ENCODE results near the gene GGT6.
"Not testable (repeated sequence)": the region's sequence is repeated elsewhere in the genome, so short reads cannot be mapped to it uniquely, and the experiment has no call there.

The GGT6 gene

DNA sequence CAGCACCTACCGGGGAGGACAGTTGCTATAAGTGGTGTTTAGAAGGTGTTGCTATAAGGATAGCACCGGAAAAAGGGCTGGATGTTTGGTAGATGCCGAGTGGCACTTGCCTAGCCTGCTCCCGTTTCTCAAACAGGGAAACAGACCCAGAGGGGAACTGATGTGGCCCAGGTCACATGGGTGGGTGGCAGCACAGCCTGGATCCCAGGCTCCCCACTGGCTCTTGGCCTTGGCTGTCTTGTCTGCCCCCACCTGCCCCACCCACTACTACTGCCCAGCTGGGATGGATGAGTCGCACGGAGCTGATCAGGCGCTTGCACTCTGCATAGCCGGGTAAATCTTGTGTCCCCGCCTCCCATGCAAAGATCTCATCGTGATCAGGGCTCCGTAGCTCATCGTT lies 31.2 kb upstream of the GGT6 start:
- no peak for DNase-seq

DNA sequence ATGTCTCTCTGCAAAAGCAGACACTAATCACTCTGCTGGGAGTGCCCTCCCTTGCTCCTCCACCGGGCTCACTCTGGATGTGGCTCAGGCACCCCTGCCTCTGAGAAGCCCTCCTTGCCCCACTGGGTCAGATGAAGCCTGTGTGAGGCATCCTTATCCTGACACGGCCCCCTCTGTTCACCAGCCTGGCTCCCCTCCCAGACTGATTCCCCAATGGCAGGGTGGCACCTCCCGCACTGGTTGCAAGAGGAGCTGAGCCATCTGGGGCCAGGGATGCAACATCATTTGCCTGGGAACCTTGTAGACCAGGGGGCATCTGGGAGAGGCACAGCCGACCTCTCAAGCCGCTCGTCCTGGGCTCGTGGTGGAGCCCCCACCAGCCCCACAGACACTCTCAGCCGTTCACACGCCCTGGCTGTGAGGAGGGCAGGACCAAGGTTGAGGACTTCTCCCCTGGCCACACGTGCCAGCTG lies 30.6 kb upstream of the GGT6 start:
- no peak for DNase-seq

DNA sequence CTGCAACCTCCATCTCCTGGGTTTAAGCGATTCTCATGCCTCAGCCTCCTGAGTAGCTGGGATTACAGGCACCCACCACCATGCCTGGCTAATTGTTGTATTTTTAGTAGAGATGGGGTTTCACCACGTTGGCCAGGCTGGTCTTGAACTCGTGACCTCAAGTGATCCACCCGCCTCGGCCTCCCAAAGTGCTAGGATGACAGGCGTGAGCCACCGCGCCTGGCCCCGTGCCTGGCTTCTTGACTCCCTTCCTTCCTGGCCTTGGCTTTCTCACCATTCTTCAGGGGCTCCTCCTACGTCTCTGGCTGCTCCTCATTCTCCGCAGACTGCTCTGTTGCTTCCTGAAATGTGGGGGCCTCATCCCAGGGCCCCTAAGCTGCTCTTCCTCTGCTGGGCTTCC lies 29.7 kb upstream of the GGT6 start:
- DNase-seq, result not testable (repeated sequence)

DNA sequence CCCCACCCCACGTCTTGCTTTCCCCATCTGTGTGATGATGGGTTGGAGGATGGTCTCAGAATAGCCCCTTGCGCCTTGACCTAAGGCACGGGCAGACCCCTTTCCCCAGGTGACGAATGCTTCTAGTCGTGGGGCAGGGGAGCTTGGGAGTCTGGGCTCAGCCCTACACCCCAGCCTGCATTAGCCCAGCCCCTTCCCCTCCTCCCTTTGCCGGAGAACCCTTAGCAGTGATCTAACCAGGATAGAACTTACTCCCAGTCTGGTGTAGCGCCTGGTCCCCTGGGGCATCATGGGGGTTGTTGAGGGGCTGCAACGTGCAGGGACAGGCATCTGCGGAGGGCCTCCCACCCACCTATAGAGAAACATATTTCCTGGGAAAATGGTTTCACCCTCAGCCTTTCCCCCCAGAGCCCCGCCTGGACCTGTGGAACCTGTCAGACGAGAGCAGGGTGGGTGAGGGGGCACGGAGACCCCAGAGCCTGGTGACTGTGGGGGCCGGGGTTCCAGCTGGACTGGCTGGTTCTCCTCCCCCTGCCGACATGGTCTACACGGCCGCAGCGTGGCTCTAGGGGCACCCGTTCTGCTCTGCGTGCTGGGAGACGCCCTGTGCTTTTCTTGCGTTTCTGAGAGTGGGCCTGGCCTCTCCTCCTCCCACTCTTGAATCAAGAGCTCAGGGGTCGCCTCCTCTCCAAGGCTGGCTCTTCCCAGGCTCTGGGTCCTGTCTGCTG lies 28.7 kb upstream of the GGT6 start:
- DNase-seq, result no peak

DNA sequence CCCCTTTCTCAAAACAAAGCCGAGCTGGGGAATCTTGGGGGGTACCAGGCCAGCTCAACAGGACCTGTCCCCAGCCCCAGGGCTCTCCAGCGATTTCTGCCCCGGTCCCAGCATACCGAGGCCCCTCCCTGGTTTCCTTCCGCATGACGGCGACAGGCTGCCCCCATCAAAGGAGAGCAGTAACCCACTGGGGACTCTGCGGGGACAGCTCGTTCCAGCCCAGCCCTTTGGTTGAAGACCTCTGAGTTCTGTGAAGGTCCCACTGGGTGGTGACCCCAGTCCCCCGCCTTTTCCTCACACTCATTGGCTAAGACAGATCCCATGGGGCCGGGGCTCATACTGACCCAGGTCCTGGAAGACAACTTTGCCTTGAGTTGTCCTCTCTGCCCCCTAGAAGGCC lies 28.0 kb upstream of the GGT6 start:
- DNase-seq, result no peak

DNA sequence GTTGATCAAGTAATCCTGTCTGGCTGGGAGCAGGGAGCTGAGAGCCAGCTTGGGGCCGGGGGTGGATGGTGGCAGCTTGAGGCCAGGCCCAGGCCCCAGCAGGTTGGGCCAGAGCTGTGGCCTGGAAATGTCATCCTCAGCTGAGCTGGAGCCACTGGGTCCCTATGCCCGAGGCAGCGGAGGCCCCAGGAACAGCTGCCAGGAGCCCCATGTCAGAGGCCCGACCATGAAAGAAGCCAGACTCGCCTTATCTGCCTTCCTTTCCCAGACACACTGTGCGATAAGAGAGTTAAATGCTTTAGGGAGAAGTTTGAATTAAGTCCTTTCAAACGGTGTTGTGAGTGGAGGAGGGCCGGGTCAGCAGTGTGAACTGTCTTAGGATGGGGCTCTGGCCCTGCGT lies 27.4 kb upstream of the GGT6 start:
- DNase-seq, result no peak

DNA sequence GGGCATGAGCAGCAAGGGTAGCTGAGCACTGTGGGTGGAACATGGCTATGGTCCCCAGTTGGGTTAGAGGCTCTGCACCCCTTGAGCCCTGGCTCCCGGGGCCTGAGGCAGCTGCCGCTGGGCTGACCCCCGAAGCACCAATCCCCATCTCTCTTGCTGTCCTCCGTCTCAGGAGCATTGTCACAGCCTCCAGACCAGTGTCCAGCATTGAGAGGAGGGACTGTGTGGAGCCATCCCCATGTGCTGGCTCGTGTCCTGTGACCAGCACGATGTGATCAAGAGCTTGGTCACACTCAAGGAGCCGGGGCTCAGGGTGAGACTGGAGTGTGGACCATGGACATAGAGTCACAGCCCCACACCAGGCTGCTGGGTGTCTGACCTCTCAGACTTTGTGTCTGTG lies 26.8 kb upstream of the GGT6 start:
- DNase-seq, result no peak

DNA sequence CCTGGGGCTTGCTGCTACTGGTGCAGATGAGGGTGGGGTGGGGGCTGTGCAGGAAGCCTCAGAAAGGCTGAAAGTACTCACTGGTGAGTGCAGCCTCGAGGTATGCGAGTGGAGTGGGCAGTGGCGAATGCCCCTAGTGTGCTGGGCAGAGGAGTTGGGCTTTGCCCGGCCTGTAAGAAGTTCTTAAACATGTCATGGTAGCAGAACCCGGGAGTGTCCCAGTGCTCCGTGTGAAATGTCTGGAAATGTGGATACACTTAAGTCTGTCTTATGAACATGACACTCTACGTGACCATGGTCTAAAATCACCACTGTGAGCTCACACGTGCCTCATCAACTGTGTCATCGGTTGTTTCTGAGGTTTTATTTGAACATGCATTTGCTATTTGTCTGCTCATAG lies 25.7 kb upstream of the GGT6 start:
- no peak for DNase-seq

DNA sequence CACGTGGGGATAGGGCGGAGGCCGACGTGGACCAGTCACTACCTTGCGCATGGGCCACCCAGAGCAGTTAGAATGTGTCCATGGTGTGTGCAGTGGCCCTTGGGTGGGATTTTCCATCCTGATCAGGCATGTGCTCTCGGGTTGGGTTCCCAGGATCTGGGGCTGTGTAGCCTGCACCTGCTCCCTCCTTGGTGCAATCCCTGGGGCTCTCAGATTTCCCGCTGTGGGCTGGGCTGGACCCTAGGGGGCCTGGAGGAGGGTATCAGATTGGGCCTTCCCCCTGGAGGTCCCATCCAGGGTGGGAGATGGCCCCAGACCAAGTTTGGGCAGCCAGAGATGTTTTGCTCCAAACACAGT lies 25.2 kb upstream of the GGT6 start:
- DNase-seq, result no peak

DNA sequence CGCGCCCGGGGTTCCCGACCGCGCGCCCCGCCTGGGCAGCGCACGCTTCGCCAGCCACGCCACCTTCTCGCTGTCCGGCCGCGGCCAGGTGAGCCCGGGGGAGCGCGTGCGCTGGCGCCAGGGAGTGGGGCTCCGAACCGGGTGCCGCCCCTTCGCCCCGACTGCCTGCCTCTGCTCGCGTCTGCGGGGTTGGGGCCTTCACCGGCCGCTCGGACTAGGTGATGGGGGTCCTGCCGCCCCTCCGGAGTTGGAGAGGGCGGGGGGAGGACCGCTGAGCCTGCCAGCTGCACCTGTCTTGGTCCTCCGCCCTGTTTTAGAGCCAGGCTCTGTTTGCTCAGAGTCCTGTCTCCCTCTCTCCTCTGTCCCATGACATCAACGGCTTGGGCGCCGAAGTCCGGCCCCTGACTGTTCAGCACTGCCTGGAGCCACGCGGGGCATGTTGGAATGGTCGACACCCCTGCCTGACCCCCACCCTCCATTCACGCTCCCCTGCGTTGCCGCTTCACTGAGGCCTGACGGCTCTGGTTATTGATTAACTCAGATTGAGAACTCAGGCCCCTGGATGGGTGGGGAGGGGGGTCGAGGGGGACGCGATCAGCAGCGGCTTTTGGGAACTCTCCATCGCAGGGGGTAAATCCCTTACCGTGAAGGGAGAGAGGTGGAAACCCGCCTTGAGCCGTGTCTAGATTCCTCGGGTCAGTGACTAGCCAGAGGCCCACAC lies 24.7 kb upstream of the GGT6 start:
- no peak for DNase-seq

DNA sequence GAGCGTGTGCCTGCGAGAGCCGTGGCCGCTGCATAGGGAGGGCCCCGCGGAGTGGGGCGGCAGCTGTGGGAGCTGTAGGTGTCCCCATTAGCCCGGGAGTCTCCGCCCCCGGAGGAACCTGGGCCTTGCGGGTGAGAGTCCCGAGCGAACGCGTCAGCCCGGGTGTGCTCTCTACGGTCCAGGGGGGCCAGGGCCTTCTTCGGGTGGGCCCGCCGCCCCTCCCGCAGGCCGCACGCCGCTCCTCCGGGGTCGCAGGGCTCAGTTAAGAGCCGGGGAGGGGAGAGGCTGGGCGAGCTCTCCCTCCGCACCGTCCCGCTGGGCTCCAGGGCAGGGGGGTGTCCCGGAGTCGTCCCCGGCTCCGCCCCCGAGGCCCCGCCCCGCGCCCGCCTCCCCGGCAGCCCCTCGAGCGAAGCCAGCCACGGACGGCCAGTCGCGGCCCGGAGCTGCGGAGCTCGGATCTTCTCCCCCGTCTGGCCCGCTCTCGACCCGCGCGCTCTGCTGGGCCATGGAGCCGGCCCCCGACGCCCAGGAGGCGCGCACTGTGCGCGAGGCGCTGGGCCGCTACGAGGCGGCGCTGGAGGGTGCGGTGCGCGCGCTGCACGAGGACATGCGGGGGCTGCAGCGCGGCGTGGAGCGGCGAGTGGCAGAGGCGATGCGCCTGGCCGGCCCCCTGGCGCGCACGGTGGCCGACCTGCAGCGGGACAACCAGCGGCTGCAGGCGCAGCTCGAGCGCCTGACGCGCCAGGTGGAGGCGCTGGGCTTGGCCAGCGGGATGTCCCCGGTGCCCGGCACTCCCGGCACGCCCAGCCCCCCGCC lies 23.9 kb upstream of the GGT6 start, which contains the start of gene SMTNL2:
Gene SMTNL2 (plus strand): TSS at position 429 of the 816 bp plus-strand sequence. CDS start 77 bp downstream, at position 506.
- DNase-seq, result no peak

DNA sequence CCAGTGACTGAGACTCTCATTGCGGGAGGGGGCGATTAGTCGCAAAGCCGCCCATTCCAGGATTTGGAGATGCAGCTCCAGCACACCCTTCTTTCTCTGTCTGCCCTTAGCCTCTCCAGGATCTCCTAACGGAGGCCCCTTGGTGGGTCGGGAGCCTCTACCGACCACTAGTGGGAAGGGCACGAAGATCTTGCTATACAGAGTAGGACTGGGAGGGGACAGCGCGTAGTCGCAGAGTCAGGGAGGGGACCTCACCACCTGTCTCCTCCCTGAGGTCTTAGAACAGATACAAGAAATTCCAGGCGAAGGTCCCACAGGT lies 23.4 kb upstream of the GGT6 start:
- DNase-seq, result no peak

DNA sequence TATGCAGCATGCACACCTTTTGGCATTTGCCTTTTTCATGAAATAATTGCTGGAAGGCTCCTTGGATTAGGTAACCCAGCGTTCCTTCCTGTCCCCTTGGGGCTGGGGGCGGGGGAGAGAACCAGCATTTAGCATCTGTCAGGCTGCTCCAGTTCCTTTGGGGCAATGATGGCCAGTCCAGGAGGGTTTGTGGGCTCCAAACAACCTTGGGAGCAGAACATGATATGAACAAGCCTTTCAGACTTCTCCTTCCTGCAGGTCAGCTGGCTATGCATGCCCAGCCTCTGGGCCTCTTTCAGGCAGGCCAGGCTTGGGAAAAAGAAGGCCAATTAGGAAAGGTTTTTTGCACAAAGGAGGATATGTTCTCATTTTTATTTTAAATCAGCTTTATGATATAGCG lies 22.8 kb upstream of the GGT6 start:
- DNase-seq, result no peak

DNA sequence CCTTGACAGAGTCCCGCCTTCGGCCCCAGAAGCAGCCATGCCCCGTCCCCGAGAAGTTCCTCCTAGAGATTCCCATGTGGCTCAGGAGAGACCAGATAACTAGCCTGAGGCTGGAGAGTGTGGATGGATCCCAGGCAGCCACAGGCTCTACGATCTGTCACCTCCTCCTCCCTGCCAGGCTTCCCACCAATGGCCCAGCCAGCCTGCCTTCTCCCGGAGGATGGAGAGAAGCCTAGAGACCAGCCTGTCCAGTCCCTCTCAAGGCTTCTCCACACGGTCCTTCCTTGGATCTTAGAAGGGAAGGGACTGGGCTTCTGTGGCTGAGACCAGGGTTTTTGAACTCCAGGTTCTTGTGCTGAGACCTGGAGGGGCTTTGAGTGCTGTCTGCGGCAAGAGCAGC lies 22.3 kb upstream of the GGT6 start:
- DNase-seq, result no peak

DNA sequence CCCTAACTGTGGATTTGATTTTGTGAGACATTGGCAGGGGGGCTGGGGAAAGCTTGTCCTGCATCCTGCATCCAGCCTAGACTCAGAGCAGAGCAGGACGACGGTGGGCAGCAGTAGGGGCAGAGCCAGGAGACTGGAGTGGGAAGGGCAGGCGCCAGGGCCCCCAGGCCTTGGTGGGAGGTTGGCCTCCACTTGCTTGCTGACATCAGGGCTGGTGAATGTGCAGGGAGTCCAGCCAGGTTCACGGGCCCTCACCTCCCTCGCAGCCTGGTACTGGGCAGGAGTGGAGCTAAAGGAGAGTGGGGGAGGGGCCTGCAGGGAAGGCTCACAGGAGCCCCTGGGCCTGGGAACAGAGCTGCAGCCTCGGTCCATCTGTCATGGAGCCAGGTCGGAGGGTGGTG lies 21.7 kb upstream of the GGT6 start:
- no peak for DNase-seq

DNA sequence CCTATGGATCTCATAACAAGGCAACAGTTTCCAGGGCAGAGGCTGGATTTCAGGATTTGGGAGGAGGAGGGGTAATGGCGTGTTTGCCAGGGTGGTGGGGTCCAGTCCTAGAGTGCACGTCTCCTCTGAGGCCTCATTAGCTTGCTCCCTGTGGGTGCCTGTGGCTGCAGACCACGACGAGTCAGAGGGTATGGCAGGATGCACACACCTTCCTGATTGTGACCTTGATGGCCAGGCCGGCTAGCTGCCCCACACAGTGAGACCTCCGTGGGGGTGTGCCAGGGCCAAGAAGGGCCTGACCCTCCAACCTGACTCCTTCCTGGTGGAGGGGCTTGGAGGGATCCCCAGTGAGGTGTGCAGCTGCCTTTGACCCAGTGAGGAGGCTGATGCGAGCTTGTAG lies 19.9 kb upstream of the GGT6 start:
- DNase-seq, result no peak

DNA sequence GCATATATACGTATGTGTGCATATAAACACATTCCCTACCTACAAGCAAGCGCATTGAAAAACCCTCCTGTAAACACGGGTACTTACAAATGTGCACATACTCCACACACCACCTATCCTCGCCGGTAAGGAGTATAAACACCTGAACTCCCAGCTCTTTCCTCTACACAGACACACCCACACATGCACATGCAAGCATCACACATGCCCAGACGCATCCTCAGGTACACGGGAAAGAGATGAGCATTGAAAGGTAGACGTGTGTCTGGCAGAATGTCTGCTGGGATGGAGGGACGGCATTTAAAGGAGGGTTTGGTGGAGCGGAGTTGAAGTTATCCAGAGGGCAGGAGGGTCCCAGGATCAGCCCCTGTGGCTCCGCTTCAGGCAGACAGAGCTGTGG lies 19.3 kb upstream of the GGT6 start:
- DNase-seq, result no peak

DNA sequence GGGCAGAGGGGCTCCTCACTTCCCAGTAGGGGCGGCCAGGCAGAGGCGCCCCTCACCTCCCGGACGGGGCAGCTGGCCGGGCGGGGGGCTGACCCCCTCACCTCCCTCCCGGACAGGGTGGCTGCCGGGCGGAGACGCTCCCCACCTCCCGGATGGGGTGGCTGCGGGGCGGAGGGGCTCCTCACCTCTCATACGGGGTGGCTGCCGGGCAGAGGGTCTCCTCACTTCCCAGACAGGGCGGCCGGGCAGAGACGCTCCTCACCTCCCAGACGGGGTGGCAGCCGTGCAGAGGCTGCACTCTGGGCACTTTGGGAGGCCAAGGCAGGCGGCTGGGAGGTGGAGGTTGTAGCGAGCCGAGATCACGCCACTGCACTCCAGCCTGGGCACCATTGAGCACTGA lies 18.0 kb upstream of the GGT6 start:
- not testable (repeated sequence) for DNase-seq

DNA sequence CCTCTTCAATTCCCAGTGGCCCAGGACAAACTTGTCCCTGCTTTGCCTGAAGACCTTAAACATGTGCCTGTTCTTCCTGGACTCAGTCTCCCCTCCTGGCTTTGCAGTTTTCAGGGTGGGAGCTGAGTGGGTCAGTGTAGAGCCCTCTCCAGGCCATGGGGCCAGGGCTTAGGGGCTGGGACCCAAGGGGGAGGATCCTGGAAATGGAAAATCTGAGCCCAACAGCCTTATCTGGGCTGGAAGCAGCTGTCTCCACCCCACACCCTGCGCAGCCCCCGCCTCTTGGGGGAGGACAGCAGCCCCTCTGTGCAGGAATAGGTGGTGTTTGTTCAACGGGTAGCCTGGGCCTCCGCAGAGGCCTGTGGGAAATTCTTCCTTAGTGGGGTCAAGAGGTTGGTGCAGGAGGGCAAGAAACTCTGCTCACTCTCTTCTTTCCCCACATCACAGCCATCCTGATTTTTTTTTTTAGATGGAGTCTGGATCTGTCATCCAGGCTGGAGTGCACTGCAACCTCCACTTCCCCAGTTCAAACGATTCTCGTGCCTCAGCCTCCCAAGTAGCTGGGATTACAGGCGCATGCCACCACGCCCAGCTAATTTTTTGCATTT lies 17.1 kb upstream of the GGT6 start:
- no peak for DNase-seq

DNA sequence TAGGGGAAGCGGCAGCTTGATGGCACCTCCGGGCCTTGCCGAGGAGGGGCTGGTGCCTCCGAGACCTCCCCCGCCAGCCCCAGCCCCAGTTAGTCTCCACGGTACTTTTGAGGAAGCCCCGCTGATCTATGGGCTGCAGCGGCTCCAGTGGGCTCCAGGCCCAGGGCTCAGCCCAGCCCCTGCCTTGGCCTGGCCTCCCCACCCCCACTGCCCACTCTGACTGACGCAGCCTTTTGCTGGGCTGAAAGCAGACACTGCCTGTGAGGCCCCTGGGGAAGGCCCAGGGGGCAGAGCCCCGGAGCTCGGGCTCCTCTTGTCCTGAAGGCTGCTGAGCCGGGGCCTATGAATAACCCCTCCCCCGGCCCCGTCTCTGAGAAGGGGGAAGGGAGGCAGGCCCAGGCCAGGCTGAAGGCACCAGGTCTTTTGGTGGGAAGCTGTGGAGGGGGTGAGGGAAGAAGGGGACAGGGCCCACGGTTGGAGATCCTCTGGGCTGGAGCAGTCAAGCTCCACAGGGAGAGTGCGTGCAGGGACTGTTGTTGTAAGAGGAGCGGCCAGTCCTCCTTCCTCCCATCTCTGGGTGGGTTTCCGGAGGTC lies 16.4 kb upstream of the GGT6 start:
- no peak for DNase-seq

DNA sequence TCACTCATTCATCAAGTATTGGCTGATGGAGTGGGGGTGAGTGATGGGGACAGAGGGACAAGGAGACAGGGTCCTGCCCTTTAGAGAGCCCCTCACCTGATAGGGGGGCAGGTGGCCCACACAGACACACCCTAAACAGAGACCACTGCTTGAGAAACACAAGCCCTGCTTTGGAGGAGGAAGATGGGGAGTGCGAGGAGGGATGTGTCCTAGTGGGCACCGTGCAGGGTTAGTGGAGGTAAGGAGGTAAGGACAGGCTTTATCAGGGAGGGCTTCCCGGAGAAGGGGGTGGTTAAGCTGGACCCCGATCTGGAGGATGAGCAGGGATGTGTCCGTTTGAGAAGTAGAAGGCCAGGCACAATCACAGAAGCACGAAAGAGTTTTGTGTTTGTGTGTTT lies 15.8 kb upstream of the GGT6 start:
- no peak for DNase-seq

DNA sequence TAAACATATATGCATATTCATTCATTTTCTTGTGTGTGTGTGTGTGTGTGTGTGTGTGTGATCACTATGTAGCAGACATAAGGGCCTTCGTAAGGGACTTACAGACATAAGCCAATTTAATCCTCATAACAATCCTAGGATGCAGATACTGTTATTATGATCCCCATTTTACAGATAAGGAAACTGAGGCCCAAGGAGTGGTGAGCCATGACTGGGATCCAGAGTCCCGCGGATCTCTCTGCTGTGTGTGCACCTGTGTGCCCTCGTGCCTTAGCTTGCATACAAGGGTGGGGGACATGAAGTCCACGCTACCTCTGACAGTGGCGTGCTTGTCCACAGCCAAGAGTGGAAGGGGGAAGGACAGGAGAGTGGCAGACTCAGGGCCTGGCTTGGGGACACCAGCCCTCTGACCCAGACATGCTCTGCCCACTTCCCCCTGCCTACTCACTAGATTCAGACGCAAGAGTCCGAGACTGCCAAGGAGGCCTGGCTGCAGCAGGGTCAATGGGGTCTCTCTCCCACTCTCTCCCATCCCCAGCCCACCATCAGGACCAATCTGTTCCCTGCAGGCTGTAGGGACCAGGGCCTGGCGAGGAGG lies 14.2 kb upstream of the GGT6 start:
- DNase-seq, result no peak

DNA sequence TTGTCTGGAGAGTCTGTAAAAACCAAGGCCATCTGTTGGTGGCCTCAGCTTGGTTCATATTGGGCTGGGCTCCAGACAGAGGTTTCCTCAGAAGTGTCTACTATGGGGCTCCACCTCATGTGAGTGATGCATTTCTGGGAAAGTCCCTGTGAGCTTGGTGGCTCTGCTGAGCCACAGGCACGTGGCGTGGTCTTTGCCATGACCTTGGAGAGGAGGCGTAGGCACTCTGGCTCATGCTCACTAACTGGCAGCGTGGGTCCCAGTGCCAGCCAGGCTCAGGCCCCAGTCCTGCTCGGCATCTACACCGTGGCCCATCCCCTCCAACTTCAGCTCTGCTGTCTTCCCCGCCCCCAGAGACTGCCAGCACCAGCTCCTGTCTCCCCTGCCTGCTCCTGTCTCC lies 13.3 kb upstream of the GGT6 start:
- DNase-seq, result no peak

All from activated gamma-delta T cell treated with Interleukin-2 at 50 U/mL for 16 hours (primary cell).